WTC11 (cell line): Measurements from ENCODE around the gene ZFAND3. TPM values are rescaled to one million over a fixed set of nuclear protein-coding genes. Genes with fewer than 3 reads are reported as not detected.

Experiments
- ATAC-seq: fragments of 200-7000 bp; cut with Tn5 transposase; 2 replicates; pipeline ENCODE4 v1.10.0; 2021; ENCODE audit warnings: mild to moderate bottlenecking, moderate library complexity
- CTCF ChIA-PET: fragments of 300-600 bp; sonication (Branson Sonifier 250); formaldehyde crosslinking; loops from one replicate; lab custom pipeline; 2021; ENCODE audit warnings: antibody characterized with exemption; lab: Charles Lee
- POLR2A ChIA-PET: fragments of 350-600 bp; sonication (Branson Sonifier 250); formaldehyde crosslinking; loops from one replicate; lab custom pipeline; 2021; ENCODE audit warnings: antibody characterized with exemption; lab: Charles Lee
- DNase-seq: peaks from one replicate; pipeline ENCODE4 v3.0.0; 2021; ENCODE audit warnings: low spot score
- H3K27ac Mint-ChIP-seq: 2 replicates; pipeline ENCODE4 v1.8.0; 2021; ENCODE audit warnings: mixed read lengths
- H3K27me3 Mint-ChIP-seq: 2 replicates; pipeline ENCODE4 v1.8.0; 2021; ENCODE audit warnings: low read depth, mild to moderate bottlenecking, moderate library complexity, mixed read lengths
- H3K36me3 Mint-ChIP-seq: 2 replicates; pipeline ENCODE4 v1.8.0; 2021; ENCODE audit warnings: mixed read lengths
- H3K4me1 Mint-ChIP-seq: 2 replicates; pipeline ENCODE4 v1.8.0; 2022; ENCODE audit warnings: mixed read lengths
- H3K4me3 Mint-ChIP-seq: 2 replicates; pipeline ENCODE4 v1.8.0; 2021; ENCODE audit warnings: mild to moderate bottlenecking, moderate library complexity, mixed read lengths
- H3K9me3 Mint-ChIP-seq: 2 replicates; pipeline ENCODE4 v1.8.0; 2021; ENCODE audit warnings: mixed read lengths
- JAZF1 ChIP-seq: fragments of 250-450 bp; sonication (Bioruptor Pico); IDR thresholded peaks from 2 replicates; pipeline ENCODE4 v1.9.0; 2021; ENCODE audit warnings: moderate library complexity, mild to moderate bottlenecking, inconsistent platforms
- MYBL2 ChIP-seq: sonication (generic); formaldehyde crosslinking; IDR thresholded peaks from 2 replicates; pipeline ENCODE4 v1.8.1; 2023; ENCODE audit warnings: mild to moderate bottlenecking, moderate library complexity, missing genetic modification reagents
- NFYB ChIP-seq: sonication (generic); formaldehyde crosslinking; conservative IDR thresholded peaks from 2 replicates; pipeline ENCODE4 v1.8.0; 2022; ENCODE audit warnings: low read depth, missing genetic modification reagents
- OVOL2 ChIP-seq: fragments of 250-450 bp; sonication (Bioruptor Pico); IDR thresholded peaks from 2 replicates; pipeline ENCODE4 v1.9.0; 2021; ENCODE audit warnings: mild to moderate bottlenecking, borderline replicate concordance
- TCF7 ChIP-seq: sonication (generic); formaldehyde crosslinking; IDR thresholded peaks from 2 replicates; pipeline ENCODE4 v1.8.0; 2022; ENCODE audit warnings: mild to moderate bottlenecking, low read depth, missing genetic modification reagents, moderate library complexity
- ZBTB21 ChIP-seq: sonication (generic); formaldehyde crosslinking; IDR thresholded peaks from 2 replicates; pipeline ENCODE4 v1.8.1; 2023; ENCODE audit warnings: mild to moderate bottlenecking, missing genetic modification reagents, borderline replicate concordance
- total RNA-seq: library from RNA; stranded (reverse); gene quantifications from 3 replicates; pipeline ENCODE4 v1.2.3, GENCODE V29; 2021
- TF ChIP-seq, protein P1 (sequence below): sonication (generic); formaldehyde crosslinking; IDR thresholded peaks from 2 replicates; pipeline ENCODE4 v1.8.0; 2023; ENCODE audit warnings: mild to moderate bottlenecking, missing genetic modification reagents
- TF ChIP-seq, protein P2 (sequence below): fragments of 250-450 bp; sonication (Bioruptor Pico); IDR thresholded peaks from 2 replicates; pipeline ENCODE4 v1.9.0; 2021; ENCODE audit warnings: mild to moderate bottlenecking
- TF ChIP-seq, protein P3 (sequence below): sonication (generic); formaldehyde crosslinking; conservative IDR thresholded peaks from 2 replicates; pipeline ENCODE4 v1.8.1; 2023; ENCODE audit warnings: mild to moderate bottlenecking, low read depth, missing genetic modification reagents, moderate library complexity
- TF ChIP-seq, protein P4 (sequence below): fragments of 250-450 bp; sonication (Bioruptor Pico); IDR thresholded peaks from 2 replicates; pipeline ENCODE4 v2.1.2; 2022; ENCODE audit warnings: mild to moderate bottlenecking, moderate library complexity
- TF ChIP-seq, protein P5 (sequence below): sonication (generic); formaldehyde crosslinking; IDR thresholded peaks from 2 replicates; pipeline ENCODE4 v1.8.1; 2023; ENCODE audit warnings: mild to moderate bottlenecking, moderate library complexity, missing genetic modification reagents

ZFAND3 gene
- total RNA-seq, 1 experiment from 2014 or later: 50.3 TPM

DNA sequence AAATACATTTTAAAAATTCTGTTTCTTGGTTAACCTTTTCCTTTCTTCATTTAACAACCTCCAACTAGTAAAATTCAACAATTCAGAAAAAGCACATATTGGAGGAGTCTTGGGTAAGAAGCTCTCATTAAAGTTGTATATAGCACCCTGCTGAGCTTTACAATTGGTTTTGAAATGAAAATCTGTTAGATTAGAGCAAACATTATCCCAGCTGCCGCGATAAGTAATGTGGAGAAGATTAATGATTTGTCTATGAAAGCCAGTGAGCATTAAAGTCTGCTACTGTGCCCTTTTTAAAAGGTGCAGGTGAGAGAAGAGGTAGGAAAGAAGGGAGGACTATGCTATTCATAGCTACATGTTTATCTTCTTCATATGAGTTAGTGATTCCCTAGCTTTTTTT, 201.5 kb downstream of the ZFAND3 start:
- peaks cover 19% of the 10 kb centered on the region for H3K9me3 Mint-ChIP-seq
- CTCF ChIA-PET: interaction anchor here (0.9 to 3.0 kb wide), 3 partner anchors 9 to 203 kb away, joined by 3 to 14 read pairs (median 3); no protein-coding TSS in a partner anchor

DNA sequence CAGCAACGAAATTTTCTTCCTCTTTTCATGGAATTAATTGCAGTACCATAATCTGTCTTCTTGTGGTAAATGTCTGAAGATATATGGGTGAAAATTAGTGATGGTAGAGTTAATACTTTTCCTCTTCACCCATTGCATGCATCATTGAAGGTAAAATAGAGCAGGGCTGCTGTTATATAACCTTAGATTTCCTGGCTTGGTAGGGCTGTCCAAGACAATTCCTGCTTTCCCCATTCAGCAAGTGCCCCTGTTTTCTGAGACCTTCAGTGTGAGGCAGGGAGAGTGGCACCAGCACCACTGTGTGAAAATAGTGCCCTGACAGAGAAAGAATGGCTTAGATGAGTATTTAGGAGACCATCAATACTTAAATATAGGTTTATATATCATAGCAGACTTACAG, 202.0 kb downstream of the ZFAND3 start:
- ATAC-seq: no peak
- H3K27me3 Mint-ChIP-seq: no peaks in the 10 kb centered on the region; the same call in 1 of the 2 replicates
- ChIA-PET CTCF (interaction anchor here (0.9 to 3.0 kb wide), 3 partner anchors 10 to 203 kb away, joined by 3 to 14 read pairs (median 3); no protein-coding TSS in a partner anchor), POLR2A (no interaction called here)
- H3K9me3 Mint-ChIP-seq: peaks cover 19% of the 10 kb centered on the region
- H3K4me1 Mint-ChIP-seq: peaks cover 7% of the 10 kb centered on the region; the same call in 1 of the 2 replicates
- peaks cover 19% of the 10 kb centered on the region for H3K36me3 Mint-ChIP-seq
- no peak overlapping the region; the same call in 1 of the 2 replicates for H3K27ac Mint-ChIP-seq
- TF ChIP-seq MYBL2 (CRISPR knock-in tag): no peak
- TF ChIP-seq, protein P1, sequence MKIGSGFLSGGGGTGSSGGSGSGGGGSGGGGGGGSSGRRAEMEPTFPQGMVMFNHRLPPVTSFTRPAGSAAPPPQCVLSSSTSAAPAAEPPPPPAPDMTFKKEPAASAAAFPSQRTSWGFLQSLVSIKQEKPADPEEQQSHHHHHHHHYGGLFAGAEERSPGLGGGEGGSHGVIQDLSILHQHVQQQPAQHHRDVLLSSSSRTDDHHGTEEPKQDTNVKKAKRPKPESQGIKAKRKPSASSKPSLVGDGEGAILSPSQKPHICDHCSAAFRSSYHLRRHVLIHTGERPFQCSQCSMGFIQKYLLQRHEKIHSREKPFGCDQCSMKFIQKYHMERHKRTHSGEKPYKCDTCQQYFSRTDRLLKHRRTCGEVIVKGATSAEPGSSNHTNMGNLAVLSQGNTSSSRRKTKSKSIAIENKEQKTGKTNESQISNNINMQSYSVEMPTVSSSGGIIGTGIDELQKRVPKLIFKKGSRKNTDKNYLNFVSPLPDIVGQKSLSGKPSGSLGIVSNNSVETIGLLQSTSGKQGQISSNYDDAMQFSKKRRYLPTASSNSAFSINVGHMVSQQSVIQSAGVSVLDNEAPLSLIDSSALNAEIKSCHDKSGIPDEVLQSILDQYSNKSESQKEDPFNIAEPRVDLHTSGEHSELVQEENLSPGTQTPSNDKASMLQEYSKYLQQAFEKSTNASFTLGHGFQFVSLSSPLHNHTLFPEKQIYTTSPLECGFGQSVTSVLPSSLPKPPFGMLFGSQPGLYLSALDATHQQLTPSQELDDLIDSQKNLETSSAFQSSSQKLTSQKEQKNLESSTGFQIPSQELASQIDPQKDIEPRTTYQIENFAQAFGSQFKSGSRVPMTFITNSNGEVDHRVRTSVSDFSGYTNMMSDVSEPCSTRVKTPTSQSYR (CRISPR knock-in tag): no peak
- no peak for TF ChIP-seq NFYB
- TF ChIP-seq, protein P2, sequence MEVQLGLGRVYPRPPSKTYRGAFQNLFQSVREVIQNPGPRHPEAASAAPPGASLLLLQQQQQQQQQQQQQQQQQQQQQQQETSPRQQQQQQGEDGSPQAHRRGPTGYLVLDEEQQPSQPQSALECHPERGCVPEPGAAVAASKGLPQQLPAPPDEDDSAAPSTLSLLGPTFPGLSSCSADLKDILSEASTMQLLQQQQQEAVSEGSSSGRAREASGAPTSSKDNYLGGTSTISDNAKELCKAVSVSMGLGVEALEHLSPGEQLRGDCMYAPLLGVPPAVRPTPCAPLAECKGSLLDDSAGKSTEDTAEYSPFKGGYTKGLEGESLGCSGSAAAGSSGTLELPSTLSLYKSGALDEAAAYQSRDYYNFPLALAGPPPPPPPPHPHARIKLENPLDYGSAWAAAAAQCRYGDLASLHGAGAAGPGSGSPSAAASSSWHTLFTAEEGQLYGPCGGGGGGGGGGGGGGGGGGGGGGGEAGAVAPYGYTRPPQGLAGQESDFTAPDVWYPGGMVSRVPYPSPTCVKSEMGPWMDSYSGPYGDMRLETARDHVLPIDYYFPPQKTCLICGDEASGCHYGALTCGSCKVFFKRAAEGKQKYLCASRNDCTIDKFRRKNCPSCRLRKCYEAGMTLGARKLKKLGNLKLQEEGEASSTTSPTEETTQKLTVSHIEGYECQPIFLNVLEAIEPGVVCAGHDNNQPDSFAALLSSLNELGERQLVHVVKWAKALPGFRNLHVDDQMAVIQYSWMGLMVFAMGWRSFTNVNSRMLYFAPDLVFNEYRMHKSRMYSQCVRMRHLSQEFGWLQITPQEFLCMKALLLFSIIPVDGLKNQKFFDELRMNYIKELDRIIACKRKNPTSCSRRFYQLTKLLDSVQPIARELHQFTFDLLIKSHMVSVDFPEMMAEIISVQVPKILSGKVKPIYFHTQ: no peak
- TF ChIP-seq OVOL2 (CRISPR knock-in tag): no peak
- no peak for TF ChIP-seq ZBTB21 (CRISPR knock-in tag)
- TF ChIP-seq, protein P3, sequence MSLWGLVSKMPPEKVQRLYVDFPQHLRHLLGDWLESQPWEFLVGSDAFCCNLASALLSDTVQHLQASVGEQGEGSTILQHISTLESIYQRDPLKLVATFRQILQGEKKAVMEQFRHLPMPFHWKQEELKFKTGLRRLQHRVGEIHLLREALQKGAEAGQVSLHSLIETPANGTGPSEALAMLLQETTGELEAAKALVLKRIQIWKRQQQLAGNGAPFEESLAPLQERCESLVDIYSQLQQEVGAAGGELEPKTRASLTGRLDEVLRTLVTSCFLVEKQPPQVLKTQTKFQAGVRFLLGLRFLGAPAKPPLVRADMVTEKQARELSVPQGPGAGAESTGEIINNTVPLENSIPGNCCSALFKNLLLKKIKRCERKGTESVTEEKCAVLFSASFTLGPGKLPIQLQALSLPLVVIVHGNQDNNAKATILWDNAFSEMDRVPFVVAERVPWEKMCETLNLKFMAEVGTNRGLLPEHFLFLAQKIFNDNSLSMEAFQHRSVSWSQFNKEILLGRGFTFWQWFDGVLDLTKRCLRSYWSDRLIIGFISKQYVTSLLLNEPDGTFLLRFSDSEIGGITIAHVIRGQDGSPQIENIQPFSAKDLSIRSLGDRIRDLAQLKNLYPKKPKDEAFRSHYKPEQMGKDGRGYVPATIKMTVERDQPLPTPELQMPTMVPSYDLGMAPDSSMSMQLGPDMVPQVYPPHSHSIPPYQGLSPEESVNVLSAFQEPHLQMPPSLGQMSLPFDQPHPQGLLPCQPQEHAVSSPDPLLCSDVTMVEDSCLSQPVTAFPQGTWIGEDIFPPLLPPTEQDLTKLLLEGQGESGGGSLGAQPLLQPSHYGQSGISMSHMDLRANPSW (CRISPR knock-in tag): no peak
- no peak overlapping the region for H3K4me3 Mint-ChIP-seq
- DNase-seq: no peak

More for the DNA sequence above, 201.5 kb downstream of the ZFAND3 start:
- POLR2A ChIA-PET: no interaction called here
- peaks cover 7% of the 10 kb centered on the region; the same call in 1 of the 2 replicates for H3K4me1 Mint-ChIP-seq
- TF ChIP-seq JAZF1 (no peak), TCF7 (CRISPR knock-in tag) (no peak)
- TF ChIP-seq, protein P4, sequence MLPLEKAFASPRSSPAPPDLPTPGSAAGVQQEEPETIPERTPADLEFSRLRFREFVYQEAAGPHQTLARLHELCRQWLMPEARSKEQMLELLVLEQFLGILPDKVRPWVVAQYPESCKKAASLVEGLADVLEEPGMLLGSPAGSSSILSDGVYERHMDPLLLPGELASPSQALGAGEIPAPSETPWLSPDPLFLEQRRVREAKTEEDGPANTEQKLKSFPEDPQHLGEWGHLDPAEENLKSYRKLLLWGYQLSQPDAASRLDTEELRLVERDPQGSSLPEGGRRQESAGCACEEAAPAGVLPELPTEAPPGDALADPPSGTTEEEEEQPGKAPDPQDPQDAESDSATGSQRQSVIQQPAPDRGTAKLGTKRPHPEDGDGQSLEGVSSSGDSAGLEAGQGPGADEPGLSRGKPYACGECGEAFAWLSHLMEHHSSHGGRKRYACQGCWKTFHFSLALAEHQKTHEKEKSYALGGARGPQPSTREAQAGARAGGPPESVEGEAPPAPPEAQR: no peak
- TF ChIP-seq, protein P5, sequence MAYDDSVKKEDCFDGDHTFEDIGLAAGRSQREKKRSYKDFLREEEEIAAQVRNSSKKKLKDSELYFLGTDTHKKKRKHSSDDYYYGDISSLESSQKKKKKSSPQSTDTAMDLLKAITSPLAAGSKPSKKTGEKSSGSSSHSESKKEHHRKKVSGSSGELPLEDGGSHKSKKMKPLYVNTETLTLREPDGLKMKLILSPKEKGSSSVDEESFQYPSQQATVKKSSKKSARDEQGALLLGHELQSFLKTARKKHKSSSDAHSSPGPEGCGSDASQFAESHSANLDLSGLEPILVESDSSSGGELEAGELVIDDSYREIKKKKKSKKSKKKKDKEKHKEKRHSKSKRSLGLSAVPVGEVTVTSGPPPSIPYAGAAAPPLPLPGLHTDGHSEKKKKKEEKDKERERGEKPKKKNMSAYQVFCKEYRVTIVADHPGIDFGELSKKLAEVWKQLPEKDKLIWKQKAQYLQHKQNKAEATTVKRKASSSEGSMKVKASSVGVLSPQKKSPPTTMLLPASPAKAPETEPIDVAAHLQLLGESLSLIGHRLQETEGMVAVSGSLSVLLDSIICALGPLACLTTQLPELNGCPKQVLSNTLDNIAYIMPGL (CRISPR knock-in tag): no peak
- TF ChIP-seq, all 79 proteins: peak for 0
- ATAC-seq (no peak), DNase-seq (no peak)
- H3K4me3 Mint-ChIP-seq: no peak overlapping the region
- no peak overlapping the region for H3K27ac Mint-ChIP-seq
- peaks cover 19% of the 10 kb centered on the region for H3K36me3 Mint-ChIP-seq
- H3K27me3 Mint-ChIP-seq: no peaks in the 10 kb centered on the region; the same call in 1 of the 2 replicates
